Osteoblast (primary cell): ENCODE results near the gene ZNF385C. TPM values are rescaled to one million over a fixed set of nuclear protein-coding genes. Genes with fewer than 3 reads are reported as not detected.

ENCODE experiments used
- DNase-seq: peaks from one replicate; pipeline ENCODE4 v3.0.0; 2011; ENCODE audit warnings: low spot score, mixed read lengths; ENCODE audit not compliant: insufficient read length; ENCODE audit errors: missing footprints
- H2AFZ ChIP-seq: 2 replicates; pipeline ENCODE4 v1.6.0; 2011; ENCODE audit warnings: mild to moderate bottlenecking, low read length
- H3K27ac ChIP-seq: 2 replicates; pipeline ENCODE4 v1.5.1; 2011; ENCODE audit warnings: mild to moderate bottlenecking, low read depth, low read length, moderate library complexity
- H3K27me3 ChIP-seq: 2 replicates; pipeline ENCODE4 v1.6.0; 2012; ENCODE audit warnings: mild to moderate bottlenecking, control low read depth, inconsistent platforms, low read length, moderate library complexity; ENCODE audit not compliant: insufficient read depth
- H3K36me3 ChIP-seq: 2 replicates; pipeline ENCODE4 v1.5.1; 2011; ENCODE audit warnings: mild to moderate bottlenecking, low read length, control low read depth, moderate library complexity; ENCODE audit not compliant: insufficient read depth
- H3K4me1 ChIP-seq: 2 replicates; pipeline ENCODE4 v1.5.1; 2011; ENCODE audit warnings: mild to moderate bottlenecking, low read length, control low read depth, moderate library complexity; ENCODE audit not compliant: insufficient read depth
- H3K4me2 ChIP-seq: 2 replicates; pipeline ENCODE4 v1.6.0; 2011; ENCODE audit warnings: mild to moderate bottlenecking, low read length; ENCODE audit not compliant: insufficient read depth
- H3K4me3 ChIP-seq: fragments of 200-600 bp; sonication (generic); 3 replicates; pipeline ENCODE4 v1.5.1; 2012; ENCODE audit warnings: mild to moderate bottlenecking, low read length, inconsistent platforms; ENCODE audit not compliant: insufficient read depth
- H3K79me2 ChIP-seq: 2 replicates; pipeline ENCODE4 v1.6.0; 2012; ENCODE audit warnings: mild to moderate bottlenecking, low read length, control low read depth, inconsistent platforms; ENCODE audit not compliant: insufficient read depth
- H3K9me3 ChIP-seq: 2 replicates; pipeline ENCODE4 v1.5.1; 2011; ENCODE audit warnings: low read depth, low read length, control low read depth
- H4K20me1 ChIP-seq: 2 replicates; pipeline ENCODE4 v1.6.0; 2012; ENCODE audit warnings: mild to moderate bottlenecking, low read length, control low read depth; ENCODE audit not compliant: insufficient read depth
- total RNA-seq: library from RNA; depleted of rRNA; stranded (reverse); fragments of >200 nt; gene quantifications from 2 replicates; pipeline ENCODE4 v1.2.3, GENCODE V29; 2012
- TF ChIP-seq, protein P1 (sequence below): IDR thresholded peaks from 2 replicates; pipeline ENCODE4 v1.5.1; 2011; ENCODE audit warnings: mild to moderate bottlenecking, low read depth, low read length, moderate library complexity; ENCODE audit errors: extremely low read depth

The ZNF385C gene
- total RNA-seq, 1 donor = not detected

- Histone ChIP-seq H4K20me1 (no peaks in the 10 kb centered on the region), H2AFZ (peak within 1 kb of the TSS; percentile 81), H3K4me2 (peak within 1 kb of the TSS; percentile 60), H3K36me3 (no peaks in the 10 kb centered on the region), H3K79me2 (no peaks in the 10 kb centered on the region), H3K9me3 (no peaks in the 10 kb centered on the region), H3K4me3 (peak within 1 kb of the TSS; percentile 61), H3K27ac (no peak within 1 kb of the TSS), H3K27me3 (peaks cover 53% of the 10 kb centered on the region), H3K4me1 (no peaks in the 10 kb centered on the region)
- TF ChIP-seq, protein P1, sequence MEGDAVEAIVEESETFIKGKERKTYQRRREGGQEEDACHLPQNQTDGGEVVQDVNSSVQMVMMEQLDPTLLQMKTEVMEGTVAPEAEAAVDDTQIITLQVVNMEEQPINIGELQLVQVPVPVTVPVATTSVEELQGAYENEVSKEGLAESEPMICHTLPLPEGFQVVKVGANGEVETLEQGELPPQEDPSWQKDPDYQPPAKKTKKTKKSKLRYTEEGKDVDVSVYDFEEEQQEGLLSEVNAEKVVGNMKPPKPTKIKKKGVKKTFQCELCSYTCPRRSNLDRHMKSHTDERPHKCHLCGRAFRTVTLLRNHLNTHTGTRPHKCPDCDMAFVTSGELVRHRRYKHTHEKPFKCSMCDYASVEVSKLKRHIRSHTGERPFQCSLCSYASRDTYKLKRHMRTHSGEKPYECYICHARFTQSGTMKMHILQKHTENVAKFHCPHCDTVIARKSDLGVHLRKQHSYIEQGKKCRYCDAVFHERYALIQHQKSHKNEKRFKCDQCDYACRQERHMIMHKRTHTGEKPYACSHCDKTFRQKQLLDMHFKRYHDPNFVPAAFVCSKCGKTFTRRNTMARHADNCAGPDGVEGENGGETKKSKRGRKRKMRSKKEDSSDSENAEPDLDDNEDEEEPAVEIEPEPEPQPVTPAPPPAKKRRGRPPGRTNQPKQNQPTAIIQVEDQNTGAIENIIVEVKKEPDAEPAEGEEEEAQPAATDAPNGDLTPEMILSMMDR = no peak
- DNase-seq = peak; percentile 97
Observed at GRCh38 chr17:42050393-42051012, 47.8 kb downstream of the ZNF385C start, which contains the start of gene C17orf113. Gene C17orf113, minus strand, starts transcription at chr17:42050601. Its CDS starts 7,225 bp downstream, at chr17:42043376.

GRCh38 chr17:42049834-42050392 lies 48.4 kb downstream of the ZNF385C start:
- Histone ChIP-seq H3K79me2 (no peaks in the 10 kb centered on the region), H3K27me3 (peaks cover 47% of the 10 kb centered on the region), H3K9me3 (no peaks in the 10 kb centered on the region), H3K36me3 (no peaks in the 10 kb centered on the region), H3K4me3 (peak overlapping the region; percentile 61), H2AFZ (peak overlapping the region; percentile 81), H3K4me2 (peak overlapping the region; percentile 60), H3K4me1 (no peaks in the 10 kb centered on the region), H4K20me1 (no peaks in the 10 kb centered on the region), H3K27ac (no peak overlapping the region)
- peak; percentile 95 for DNase-seq
- TF ChIP-seq, protein P1 = no peak

- no peaks in the 10 kb centered on the region for H3K4me1 ChIP-seq
- TF ChIP-seq, protein P1 = no peak
Observed at GRCh38 chr17:42047343-42047742, 50.9 kb downstream of the ZNF385C start.

GRCh38 chr17:42045719-42046118 lies 52.6 kb downstream of the ZNF385C start:
- Histone ChIP-seq H3K27ac (no peak overlapping the region), H4K20me1 (no peaks in the 10 kb centered on the region), H3K4me1 (no peaks in the 10 kb centered on the region), H2AFZ (no peak overlapping the region), H3K9me3 (no peaks in the 10 kb centered on the region), H3K79me2 (no peaks in the 10 kb centered on the region), H3K4me3 (no peak overlapping the region), H3K4me2 (no peak overlapping the region), H3K27me3 (peaks cover 12% of the 10 kb centered on the region), H3K36me3 (no peaks in the 10 kb centered on the region)
- TF ChIP-seq, protein P1 = no peak
- DNase-seq = no peak

More at GRCh38 chr17:42047343-42047742, 50.9 kb downstream of the ZNF385C start:
- Histone ChIP-seq H3K9me3 (no peaks in the 10 kb centered on the region), H2AFZ (no peak overlapping the region), H3K27ac (no peak overlapping the region), H3K4me3 (no peak overlapping the region), H4K20me1 (no peaks in the 10 kb centered on the region), H3K79me2 (no peaks in the 10 kb centered on the region), H3K4me2 (no peak overlapping the region), H3K27me3 (peaks cover 27% of the 10 kb centered on the region), H3K36me3 (no peaks in the 10 kb centered on the region)
- DNase-seq = no peak
